Testis (tissue), 3 donors: ENCODE data around the gene GALNT18. TPM values are rescaled to one million over a fixed set of nuclear protein-coding genes. Genes with fewer than 3 reads are reported as not detected.

Source experiments
- DNase-seq: peaks from one replicate; pipeline ENCODE4 v3.0.0-alpha.2; 2019
- H3K27ac ChIP-seq, 2 donors: fragments of 200-600 bp; sonication (generic); one replicate each; pipeline ENCODE4 v1.5.1; 2019
- H3K27me3 ChIP-seq: fragments of 200-600 bp; sonication (generic); one replicate; pipeline ENCODE4 v1.5.1; 2019
- H3K36me3 ChIP-seq: fragments of 200-600 bp; sonication (generic); one replicate; pipeline ENCODE4 v1.5.1; 2017; ENCODE audit warnings: low read depth; ENCODE audit errors: missing control alignments
- H3K4me1 ChIP-seq: fragments of 200-600 bp; sonication (generic); one replicate; pipeline ENCODE4 v1.5.1; 2019
- H3K4me3 ChIP-seq, 2 donors: fragments of 200-600 bp; sonication (generic); one replicate each; pipeline ENCODE4 v1.5.1; 2017 to 2019
- H3K9me3 ChIP-seq: fragments of 200-600 bp; sonication (generic); one replicate; pipeline ENCODE4 v1.5.1; 2017
- POLR2A ChIP-seq: fragments of 450-650 bp; IDR thresholded peaks from one replicate; pipeline ENCODE4 v1.6.1; 2017; ENCODE audit warnings: antibody characterized with exemption, mild to moderate bottlenecking, moderate library complexity
- WGBS, 2 donors: methylation state at CpG; one replicate each; pipeline ENCODE4 v1.1.5; 2018; 5-methylcytosine and 5-hydroxymethylcytosine counted together
- intact Hi-C: fragments of 100-400 bp; cut with DNase I; formaldehyde crosslinking; loops from one replicate; pipeline ENCODE4 v1.15.1; 2023; ENCODE audit warnings: low total_unique reads
- polyA plus RNA-seq: library from polyadenylated mRNA; stranded (reverse); fragments of 350-450 nt; fragmentation: Illumina TruSeq; extraction: RNeasy Lipid Tissue Mini Kit (QIAGEN cat#74804); gene quantifications from one replicate; pipeline ENCODE4 v1.2.3, GENCODE V29; 2014; ENCODE audit warnings: low read depth, low replicate concordance; ENCODE audit not compliant: insufficient read depth
- total RNA-seq, 2 donors: library from RNA; depleted of rRNA; stranded (reverse); fragments of >200 nt; gene quantifications; one replicate each; pipeline ENCODE4 v1.2.3, GENCODE V29; 2016
- TF ChIP-seq, protein P1 (sequence below), 3 experiments: fragments of 450-650 bp in 2 of 3; fragments of 200-600 bp in 1 of 3; sonication (generic) in 1 of 3; IDR thresholded peaks; one replicate each; pipeline ENCODE4 v1.5.1; 2016 to 2019; ENCODE audit warnings: antibody characterized with exemption in 3 of 3, mild to moderate bottlenecking in 2 of 3, moderate library complexity in 1 of 3

GALNT18 gene
- total and polyA plus RNA-seq, 3 donors from 2014 or later = 39.2 to 106 (median 73.9) TPM

DNA sequence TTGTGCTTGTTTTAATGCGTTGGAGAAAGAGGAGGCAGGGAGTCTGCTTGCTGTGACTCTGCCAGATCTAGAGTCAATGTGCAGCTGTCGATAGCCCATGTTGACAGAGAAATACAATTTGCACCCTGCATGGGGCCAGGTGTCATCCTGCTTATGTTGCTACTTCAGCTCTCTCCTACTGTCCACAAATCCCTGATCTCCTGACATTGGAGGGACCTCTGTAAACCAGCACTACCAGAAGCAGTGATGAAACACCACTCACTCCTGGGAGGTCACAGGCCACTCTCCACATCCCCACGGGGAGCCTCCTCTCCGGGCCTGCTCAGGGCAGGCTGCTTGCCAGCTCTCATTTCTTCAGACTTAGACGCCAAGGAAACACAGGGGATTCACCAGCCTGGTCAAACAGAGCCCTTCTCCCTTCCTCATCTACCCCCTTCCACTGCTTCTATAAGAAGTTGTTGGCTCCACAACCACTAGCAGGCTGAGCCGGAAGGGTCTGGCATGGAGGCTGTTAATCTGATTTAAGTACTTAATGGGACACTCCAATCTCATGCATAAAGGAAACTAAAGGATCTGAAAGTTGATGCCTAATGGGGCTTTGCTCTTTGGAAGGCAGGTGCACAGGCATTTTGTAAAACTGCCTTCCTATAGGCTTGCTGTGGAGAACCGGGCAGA lies 238.8 kb downstream of the GALNT18 start:
- intact Hi-C loops = no loop called here
- no peak for DNase-seq
- no peak for TF ChIP-seq POLR2A
- TF ChIP-seq, protein P1, sequence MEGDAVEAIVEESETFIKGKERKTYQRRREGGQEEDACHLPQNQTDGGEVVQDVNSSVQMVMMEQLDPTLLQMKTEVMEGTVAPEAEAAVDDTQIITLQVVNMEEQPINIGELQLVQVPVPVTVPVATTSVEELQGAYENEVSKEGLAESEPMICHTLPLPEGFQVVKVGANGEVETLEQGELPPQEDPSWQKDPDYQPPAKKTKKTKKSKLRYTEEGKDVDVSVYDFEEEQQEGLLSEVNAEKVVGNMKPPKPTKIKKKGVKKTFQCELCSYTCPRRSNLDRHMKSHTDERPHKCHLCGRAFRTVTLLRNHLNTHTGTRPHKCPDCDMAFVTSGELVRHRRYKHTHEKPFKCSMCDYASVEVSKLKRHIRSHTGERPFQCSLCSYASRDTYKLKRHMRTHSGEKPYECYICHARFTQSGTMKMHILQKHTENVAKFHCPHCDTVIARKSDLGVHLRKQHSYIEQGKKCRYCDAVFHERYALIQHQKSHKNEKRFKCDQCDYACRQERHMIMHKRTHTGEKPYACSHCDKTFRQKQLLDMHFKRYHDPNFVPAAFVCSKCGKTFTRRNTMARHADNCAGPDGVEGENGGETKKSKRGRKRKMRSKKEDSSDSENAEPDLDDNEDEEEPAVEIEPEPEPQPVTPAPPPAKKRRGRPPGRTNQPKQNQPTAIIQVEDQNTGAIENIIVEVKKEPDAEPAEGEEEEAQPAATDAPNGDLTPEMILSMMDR (IDR thresholded peaks at IDR 0.05) = no peak

GRCh38 chr11:11381471-11382105 lies 240.2 kb downstream of the GALNT18 start:
- WGBS, 2 donors = 90 to 94% methylated on average over 4 to 6 of the region's 6 CpGs
- H3K27me3 ChIP-seq = no peaks in the 10 kb centered on the region
- no peaks in the 10 kb centered on the region for H3K4me1 ChIP-seq
- H3K9me3 ChIP-seq = no peaks in the 10 kb centered on the region
- no peak for DNase-seq
- intact Hi-C loops = no loop called here
- no peak for TF ChIP-seq POLR2A
- TF ChIP-seq, protein P1 (IDR thresholded peaks at IDR 0.05) = no peak
- no peak overlapping the region for H3K4me3 ChIP-seq
- no peaks in the 10 kb centered on the region for H3K36me3 ChIP-seq
- no peak overlapping the region for H3K27ac ChIP-seq

More for the DNA sequence above, 238.8 kb downstream of the GALNT18 start:
- Histone ChIP-seq H3K36me3 (no peaks in the 10 kb centered on the region), H3K27me3 (no peaks in the 10 kb centered on the region), H3K4me3 (no peak overlapping the region), H3K27ac (no peak overlapping the region), H3K4me1 (peaks cover 9% of the 10 kb centered on the region), H3K9me3 (no peaks in the 10 kb centered on the region)
- WGBS, 2 donors = 74 to 79% methylated on average over 7 of the region's 7 CpGs

DNA sequence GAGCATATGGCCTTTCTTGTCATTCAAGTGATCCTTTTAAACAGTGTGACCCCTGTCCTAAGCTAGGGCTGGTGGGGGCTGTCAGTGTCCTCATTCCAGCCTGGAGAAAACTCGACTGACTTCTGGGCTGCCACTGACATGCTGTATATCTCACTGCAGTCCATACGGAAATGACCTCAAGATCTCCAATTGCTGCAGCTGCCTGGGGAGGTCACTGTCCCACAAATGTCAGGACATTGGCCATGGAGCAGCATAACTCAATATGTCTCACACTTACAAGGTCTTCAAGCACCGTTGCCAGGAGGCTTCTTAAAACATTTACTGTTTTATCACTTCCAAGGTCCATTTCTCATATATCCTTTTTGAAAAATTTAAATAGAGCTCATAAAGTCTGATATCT lies 240.9 kb downstream of the GALNT18 start:
- Histone ChIP-seq H3K4me3 (no peak overlapping the region), H3K4me1 (no peaks in the 10 kb centered on the region), H3K27me3 (no peaks in the 10 kb centered on the region), H3K9me3 (no peaks in the 10 kb centered on the region), H3K36me3 (no peaks in the 10 kb centered on the region), H3K27ac (no peak overlapping the region)
- TF ChIP-seq, protein P1 (IDR thresholded peaks at IDR 0.05) = no peak
- TF ChIP-seq POLR2A = no peak
- intact Hi-C loops = no loop called here
- WGBS, 2 donors = 59 to 78% methylated on average over 3 of the region's 3 CpGs
- no peak for DNase-seq

DNA sequence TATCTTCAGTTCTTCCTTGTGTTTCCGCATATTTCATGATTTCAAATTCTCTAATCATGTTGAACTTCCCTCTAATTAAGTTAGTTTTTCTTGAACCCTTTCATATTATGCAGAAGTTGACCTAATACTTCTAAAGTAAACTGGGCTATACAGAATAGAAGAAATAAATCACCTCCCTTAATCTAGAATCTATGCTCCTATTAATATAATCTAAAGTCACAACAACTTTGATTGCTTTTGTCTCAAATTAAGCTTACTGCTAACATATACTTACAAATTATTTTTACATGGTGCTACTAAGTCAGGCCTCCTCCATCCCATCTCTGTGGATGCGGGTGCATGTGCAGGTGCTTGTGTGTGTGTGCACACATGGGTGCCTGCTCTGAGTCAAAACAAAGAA lies 241.5 kb downstream of the GALNT18 start:
- DNase-seq = no peak
- no peaks in the 10 kb centered on the region for H3K36me3 ChIP-seq
- no peaks in the 10 kb centered on the region for H3K9me3 ChIP-seq
- intact Hi-C loops = no loop called here
- TF ChIP-seq, protein P1 (IDR thresholded peaks at IDR 0.05) = no peak
- no peak overlapping the region for H3K4me3 ChIP-seq
- WGBS, 2 donors = 98% methylated on average over 2 of the region's 2 CpGs
- no peaks in the 10 kb centered on the region for H3K27me3 ChIP-seq
- H3K4me1 ChIP-seq = no peaks in the 10 kb centered on the region
- no peak overlapping the region for H3K27ac ChIP-seq

- TF ChIP-seq POLR2A = no peak
- TF ChIP-seq, protein P1 (IDR thresholded peaks at IDR 0.05) = no peak
- no peak for DNase-seq
- intact Hi-C loops = no loop called here
- H3K4me1 ChIP-seq = no peaks in the 10 kb centered on the region
- 96 to 97% methylated on average over 3 of the region's 3 CpGs for WGBS, 2 donors
- no peak overlapping the region for H3K4me3 ChIP-seq
- no peaks in the 10 kb centered on the region for H3K9me3 ChIP-seq
- H3K27me3 ChIP-seq = no peaks in the 10 kb centered on the region
- no peaks in the 10 kb centered on the region for H3K36me3 ChIP-seq
- no peak overlapping the region for H3K27ac ChIP-seq
These were observed 242.1 kb downstream of the GALNT18 start for GRCh38 chr11:11379661-11380060.
